ENCODE data around the gene TNNI3K.
A peak's percentile ranks its signal among the peaks of the same experiment; 100 is the strongest.

Gene TNNI3K

GRCh38 chr1:74316302-74316701, 81.1 kb downstream of the TNNI3K start:
- DNase-seq, result no peak

GRCh38 chr1:74317663-74318062, 82.5 kb downstream of the TNNI3K start:
- no peak for DNase-seq

GRCh38 chr1:74323937-74324473, 88.8 kb downstream of the TNNI3K start:
- DNase-seq, result no peak

GRCh38 chr1:74324684-74325448, 89.7 kb downstream of the TNNI3K start:
- no peak for DNase-seq

GRCh38 chr1:74328851-74329250, 93.7 kb downstream of the TNNI3K start:
- DNase-seq, result no peak

GRCh38 chr1:74333244-74333643, 98.1 kb downstream of the TNNI3K start:
- DNase-seq, result no peak

- no peak for DNase-seq
Measured at GRCh38 chr1:74334147-74334546, 99.0 kb downstream of the TNNI3K start.

- DNase-seq, result no peak
Measured at GRCh38 chr1:74340656-74341055, 105.5 kb downstream of the TNNI3K start.

- DNase-seq, result no peak
Measured at GRCh38 chr1:74341702-74342339, 106.6 kb downstream of the TNNI3K start.

- DNase-seq, result no peak
Measured at GRCh38 chr1:74343216-74343615, 108.0 kb downstream of the TNNI3K start.

- no peak for DNase-seq
Measured at GRCh38 chr1:74344387-74344786, 109.2 kb downstream of the TNNI3K start.

GRCh38 chr1:74356493-74356892, 121.3 kb downstream of the TNNI3K start:
- DNase-seq, result no peak

- no peak for DNase-seq
Measured at GRCh38 chr1:74357150-74357549, 122.0 kb downstream of the TNNI3K start.

- DNase-seq, result no peak
Measured at GRCh38 chr1:74357756-74358155, 122.6 kb downstream of the TNNI3K start.

- no peak for DNase-seq
Measured at GRCh38 chr1:74362691-74363090, 127.5 kb downstream of the TNNI3K start.

GRCh38 chr1:74363220-74363619, 128.0 kb downstream of the TNNI3K start:
- no peak for DNase-seq

GRCh38 chr1:74367175-74367813, 132.1 kb downstream of the TNNI3K start:
- DNase-seq, result no peak

GRCh38 chr1:74368335-74368734, 133.1 kb downstream of the TNNI3K start:
- DNase-seq, result no peak

GRCh38 chr1:74375376-74375775, 140.2 kb downstream of the TNNI3K start:
- DNase-seq, result no peak

- no peak for DNase-seq
Measured at GRCh38 chr1:74380252-74380651, 145.1 kb downstream of the TNNI3K start.

GRCh38 chr1:74388855-74389254, 153.7 kb downstream of the TNNI3K start:
- no peak for DNase-seq

- DNase-seq, result no peak
Measured at GRCh38 chr1:74392186-74392585, 157.0 kb downstream of the TNNI3K start.

GRCh38 chr1:74392840-74393239, 157.7 kb downstream of the TNNI3K start:
- DNase-seq, result no peak

GRCh38 chr1:74395571-74395970, 160.4 kb downstream of the TNNI3K start:
- peak; percentile 88 to 92 for DNase-seq

All from Kasumi-1 (cell line).